IPS-18a (cell line): ENCODE data around the gene MAP3K20.
"Not testable (repeated sequence)": the region's sequence is repeated elsewhere in the genome, so short reads cannot be mapped to it uniquely, and the experiment has no call there.

Source experiments
- H3K27ac ChIP-seq: one replicate; pipeline ENCODE4 v1.5.1; 2013; ENCODE audit warnings: low read length
- H3K27me3 ChIP-seq: one replicate; pipeline ENCODE4 v1.6.1; 2013; ENCODE audit warnings: mild to moderate bottlenecking, low read length; ENCODE audit not compliant: control insufficient read depth, insufficient read depth
- H3K36me3 ChIP-seq: one replicate; pipeline ENCODE4 v1.6.1; 2013; ENCODE audit warnings: low read depth, low read length; ENCODE audit not compliant: control insufficient read depth
- H3K4me1 ChIP-seq: one replicate; pipeline ENCODE4 v1.6.1; 2013; ENCODE audit warnings: low read depth, low read length; ENCODE audit not compliant: control insufficient read depth
- H3K4me3 ChIP-seq: one replicate; pipeline ENCODE4 v1.5.1; 2013; ENCODE audit warnings: low read length
- H3K9ac ChIP-seq: one replicate; pipeline ENCODE4 v1.6.1; 2013; ENCODE audit warnings: mild to moderate bottlenecking, low read length, moderate library complexity
- H3K9me3 ChIP-seq: one replicate; pipeline ENCODE4 v1.6.1; 2013; ENCODE audit warnings: low read depth, low read length; ENCODE audit not compliant: control insufficient read depth

MAP3K20 gene

DNA sequence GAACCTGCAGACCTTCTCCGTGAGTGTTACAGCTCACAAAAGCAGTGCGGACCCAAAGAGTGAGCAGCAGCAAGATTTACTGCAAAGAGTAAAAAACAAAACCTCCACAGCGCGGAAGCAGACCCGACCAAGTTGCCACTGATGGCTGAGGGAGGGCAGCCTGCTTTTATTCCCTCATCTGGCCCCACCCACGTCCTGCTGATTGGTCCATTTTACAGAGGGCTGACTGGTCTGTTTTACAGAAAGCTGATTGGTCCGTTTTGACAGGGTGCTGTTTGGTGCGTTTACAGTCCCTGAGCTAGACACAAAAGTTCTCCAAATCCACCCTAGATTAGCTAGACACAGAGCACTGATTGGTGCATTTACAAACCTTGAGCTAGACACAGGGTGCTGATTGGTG is 206.3 kb downstream of the MAP3K20 start:
- not testable (repeated sequence) for H3K9ac ChIP-seq, H3K27ac ChIP-seq, H3K4me1 ChIP-seq, H3K4me3 ChIP-seq, H3K36me3 ChIP-seq, H3K9me3 ChIP-seq, H3K27me3 ChIP-seq

DNA sequence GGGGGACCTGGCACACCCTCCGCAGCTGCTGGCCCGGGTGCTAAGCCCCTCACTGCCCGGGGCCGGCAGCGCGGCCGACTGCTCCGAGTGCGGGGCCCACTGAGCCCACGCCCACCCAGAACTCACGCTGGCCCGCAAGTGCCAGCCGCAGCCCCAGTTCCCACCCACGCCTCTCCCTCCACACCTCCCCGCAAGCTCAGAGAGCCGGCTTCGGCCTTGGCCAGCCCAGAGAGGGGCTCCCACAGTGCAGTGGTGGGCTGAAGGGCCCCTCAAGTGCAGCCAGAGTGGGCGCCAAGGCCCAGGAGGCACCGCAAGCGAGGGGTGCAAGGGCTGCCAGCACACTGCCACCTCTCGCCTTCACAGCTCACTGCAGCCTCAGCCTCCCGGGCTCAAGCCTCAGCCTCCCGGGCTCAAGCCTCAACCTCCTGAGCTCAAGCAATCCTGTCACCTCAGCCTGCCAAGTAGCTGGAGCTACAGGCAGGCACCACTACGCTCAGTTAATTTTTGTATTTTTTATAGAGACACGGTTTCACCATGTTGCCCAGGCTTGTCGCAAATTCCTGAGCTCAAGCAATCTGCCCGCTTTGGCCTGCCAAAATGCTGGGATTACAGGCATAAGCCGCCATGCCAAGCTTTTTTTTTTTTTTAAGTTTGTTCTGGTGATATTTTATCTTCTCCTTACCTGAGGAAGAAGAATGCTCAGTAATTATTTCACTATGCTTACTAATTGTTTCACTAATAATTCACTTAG is 207.3 kb downstream of the MAP3K20 start:
- Histone ChIP-seq H3K36me3 (no peaks in the 10 kb centered on the region), H3K27ac (no peak overlapping the region), H3K9me3 (no peaks in the 10 kb centered on the region), H3K27me3 (no peaks in the 10 kb centered on the region), H3K9ac (no peak overlapping the region), H3K4me3 (no peak overlapping the region), H3K4me1 (no peaks in the 10 kb centered on the region)

DNA sequence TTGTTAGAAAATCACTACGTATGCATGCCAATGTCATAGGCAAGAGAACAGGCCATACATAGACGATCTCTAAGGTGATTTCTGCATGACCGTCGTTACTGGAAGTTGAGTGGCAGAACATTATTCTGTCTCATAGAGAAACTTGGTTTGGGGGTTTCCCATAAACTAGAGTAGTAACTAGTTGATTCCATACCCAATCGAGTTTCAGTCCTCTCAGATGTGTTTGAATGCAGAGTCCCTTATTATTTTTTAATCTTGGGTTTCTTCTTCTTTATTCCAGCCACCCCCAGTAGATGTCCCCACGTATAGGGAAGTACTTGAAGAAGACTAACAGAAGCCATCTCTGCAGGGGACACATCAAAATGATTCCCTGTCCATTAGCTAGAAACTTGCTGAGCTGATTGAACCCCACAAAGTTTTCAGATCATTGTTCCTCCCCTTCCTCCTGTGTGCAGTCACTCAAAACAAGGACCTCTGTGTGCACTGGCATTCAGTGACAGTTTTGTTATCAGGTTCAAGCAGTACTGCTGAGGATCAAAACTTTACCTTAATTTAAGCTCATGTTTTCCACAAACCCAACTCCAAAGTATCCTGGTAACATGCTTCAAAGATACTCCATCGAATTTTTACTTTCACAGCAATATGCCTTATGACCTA is 210.6 kb downstream of the MAP3K20 start:
- Histone ChIP-seq H3K36me3 (no peaks in the 10 kb centered on the region), H3K27me3 (no peaks in the 10 kb centered on the region), H3K9ac (no peak overlapping the region), H3K4me1 (no peaks in the 10 kb centered on the region), H3K9me3 (no peaks in the 10 kb centered on the region), H3K4me3 (no peak overlapping the region), H3K27ac (no peak overlapping the region)

DNA sequence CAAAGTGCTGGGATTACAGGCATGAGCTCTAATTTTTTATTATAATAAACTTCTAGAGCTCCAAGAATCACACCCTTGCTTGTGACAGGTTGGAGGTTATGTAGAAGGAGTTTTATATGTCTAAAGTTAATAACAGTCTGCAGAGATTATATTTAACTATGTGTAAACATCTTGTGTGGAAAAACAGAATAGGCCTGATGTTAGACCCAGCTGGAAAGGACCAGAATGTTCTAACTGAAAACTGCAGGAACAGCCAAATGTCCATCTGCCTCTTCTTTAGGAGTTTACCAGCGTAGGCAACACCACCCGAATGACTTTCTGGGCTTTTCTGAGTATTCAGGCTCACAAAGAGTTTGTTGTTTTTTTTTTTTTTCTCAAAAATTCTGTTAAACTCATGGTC is 211.9 kb downstream of the MAP3K20 start:
- Histone ChIP-seq H3K4me1 (no peaks in the 10 kb centered on the region), H3K36me3 (no peaks in the 10 kb centered on the region), H3K9ac (no peak overlapping the region), H3K27me3 (no peaks in the 10 kb centered on the region), H3K27ac (no peak overlapping the region), H3K4me3 (no peak overlapping the region), H3K9me3 (no peaks in the 10 kb centered on the region)

DNA sequence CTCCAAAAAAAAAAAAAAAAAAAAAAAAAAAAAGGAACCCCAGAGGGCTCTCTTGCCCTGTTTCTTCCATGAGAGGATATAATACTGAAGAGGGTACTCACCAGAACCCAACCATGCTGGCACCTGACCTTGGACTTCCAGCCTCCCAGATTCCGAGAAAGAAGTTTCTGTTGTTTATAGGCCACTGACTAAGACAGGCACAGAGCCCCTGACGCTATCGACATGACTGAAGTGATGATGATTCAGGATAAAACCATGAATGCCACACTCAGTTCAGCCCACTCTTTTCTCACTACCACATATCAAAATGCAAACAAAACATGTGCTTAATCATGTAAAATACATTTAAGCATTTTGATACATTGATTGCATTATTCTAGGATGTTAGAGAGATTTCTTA is 212.9 kb downstream of the MAP3K20 start:
- Histone ChIP-seq H3K4me1 (no peaks in the 10 kb centered on the region), H3K27me3 (no peaks in the 10 kb centered on the region), H3K36me3 (no peaks in the 10 kb centered on the region), H3K9ac (no peak overlapping the region), H3K4me3 (no peak overlapping the region), H3K9me3 (no peaks in the 10 kb centered on the region), H3K27ac (no peak overlapping the region)

DNA sequence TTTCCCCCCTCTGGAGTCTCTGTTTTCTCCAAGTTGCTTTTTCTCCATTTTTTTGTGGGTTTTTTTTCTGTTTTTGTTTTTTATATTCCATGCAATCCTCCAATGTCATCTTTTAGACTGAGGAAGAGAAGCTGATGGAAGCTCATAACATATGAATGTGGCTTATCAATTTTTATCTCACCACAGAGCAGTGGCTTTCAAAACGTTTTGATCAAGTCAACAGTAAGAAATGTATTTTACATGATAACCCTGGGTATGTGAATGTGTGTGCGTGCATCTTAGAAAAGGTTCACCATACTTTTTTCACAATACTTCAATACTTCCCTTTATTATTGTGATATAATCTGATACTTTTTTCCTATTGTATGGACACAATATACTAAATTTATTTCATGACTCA is 214.4 kb downstream of the MAP3K20 start:
- Histone ChIP-seq H3K4me3 (no peak overlapping the region), H3K36me3 (no peaks in the 10 kb centered on the region), H3K27me3 (no peaks in the 10 kb centered on the region), H3K4me1 (no peaks in the 10 kb centered on the region), H3K9me3 (no peaks in the 10 kb centered on the region), H3K27ac (no peak overlapping the region), H3K9ac (no peak overlapping the region)

DNA sequence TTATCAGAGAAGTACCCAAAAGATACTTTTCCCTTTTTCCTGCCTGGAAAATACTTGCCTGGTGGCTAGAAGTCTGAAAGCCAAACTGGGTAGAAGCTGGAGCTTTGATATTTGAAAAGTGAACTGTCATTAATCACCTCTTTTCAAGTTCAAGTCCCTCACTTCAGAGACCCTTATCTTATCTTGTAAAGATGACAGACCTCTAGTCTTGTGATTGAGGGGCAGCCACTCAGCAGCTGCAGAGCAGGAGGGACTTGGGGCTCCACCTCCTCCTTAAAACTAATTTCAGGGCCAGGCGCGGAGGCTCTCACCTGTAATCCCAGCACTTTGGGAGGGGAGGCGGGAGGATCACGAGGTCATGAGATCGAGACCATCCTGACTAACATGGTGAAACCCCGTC is 214.9 kb downstream of the MAP3K20 start:
- Histone ChIP-seq H3K27ac (no peak overlapping the region), H3K36me3 (no peaks in the 10 kb centered on the region), H3K4me3 (no peak overlapping the region), H3K9me3 (no peaks in the 10 kb centered on the region), H3K4me1 (no peaks in the 10 kb centered on the region), H3K27me3 (no peaks in the 10 kb centered on the region), H3K9ac (no peak overlapping the region)

DNA sequence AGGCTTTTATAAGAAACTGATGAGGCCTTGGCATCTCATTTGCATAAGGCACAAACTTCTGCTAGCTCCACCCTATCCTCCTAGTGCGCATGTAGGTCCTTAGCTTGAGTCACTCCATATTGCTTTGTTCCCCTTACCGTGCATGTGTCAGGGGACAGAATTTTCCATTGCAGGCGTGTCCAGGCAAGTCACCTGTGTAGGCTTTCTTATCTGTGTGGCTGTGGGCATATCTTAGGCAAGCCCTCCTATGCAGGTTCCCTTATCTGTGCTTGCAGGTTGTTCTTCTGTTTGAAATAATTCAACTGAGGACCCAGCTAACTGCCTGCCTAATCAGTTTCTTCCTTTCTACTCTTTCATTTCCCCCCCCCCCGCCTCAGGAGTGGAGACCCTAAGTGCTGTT is 215.8 kb downstream of the MAP3K20 start:
- Histone ChIP-seq H3K27me3 (no peaks in the 10 kb centered on the region), H3K27ac (no peak overlapping the region), H3K9me3 (no peaks in the 10 kb centered on the region), H3K4me3 (no peak overlapping the region), H3K9ac (no peak overlapping the region), H3K4me1 (no peaks in the 10 kb centered on the region), H3K36me3 (no peaks in the 10 kb centered on the region)

DNA sequence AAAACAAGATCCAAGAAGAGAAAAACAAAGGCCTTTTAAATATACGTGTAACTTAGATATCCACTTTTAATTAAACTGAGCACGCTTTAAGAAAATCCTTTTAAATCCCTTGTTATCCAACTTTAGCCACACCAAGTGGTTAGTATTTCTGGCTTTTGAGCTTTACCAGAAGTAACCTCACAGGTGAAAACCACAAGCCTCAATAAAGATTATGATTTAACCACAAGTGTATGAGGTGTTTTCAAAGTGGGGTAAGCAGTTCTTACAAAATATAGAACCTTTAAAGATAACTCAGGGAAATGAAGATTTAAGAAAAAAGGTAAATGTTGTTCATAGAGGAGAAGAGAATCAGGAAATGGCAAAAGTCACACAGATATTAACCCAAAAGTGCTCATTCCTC is 220.6 kb downstream of the MAP3K20 start:
- H3K9ac ChIP-seq, result no peak overlapping the region
- H3K4me1 ChIP-seq, result no peaks in the 10 kb centered on the region
- no peak overlapping the region for H3K4me3 ChIP-seq
- H3K27me3 ChIP-seq, result no peaks in the 10 kb centered on the region
- peaks cover 30% of the 10 kb centered on the region for H3K9me3 ChIP-seq
- no peaks in the 10 kb centered on the region for H3K36me3 ChIP-seq
- H3K27ac ChIP-seq, result no peak overlapping the region

DNA sequence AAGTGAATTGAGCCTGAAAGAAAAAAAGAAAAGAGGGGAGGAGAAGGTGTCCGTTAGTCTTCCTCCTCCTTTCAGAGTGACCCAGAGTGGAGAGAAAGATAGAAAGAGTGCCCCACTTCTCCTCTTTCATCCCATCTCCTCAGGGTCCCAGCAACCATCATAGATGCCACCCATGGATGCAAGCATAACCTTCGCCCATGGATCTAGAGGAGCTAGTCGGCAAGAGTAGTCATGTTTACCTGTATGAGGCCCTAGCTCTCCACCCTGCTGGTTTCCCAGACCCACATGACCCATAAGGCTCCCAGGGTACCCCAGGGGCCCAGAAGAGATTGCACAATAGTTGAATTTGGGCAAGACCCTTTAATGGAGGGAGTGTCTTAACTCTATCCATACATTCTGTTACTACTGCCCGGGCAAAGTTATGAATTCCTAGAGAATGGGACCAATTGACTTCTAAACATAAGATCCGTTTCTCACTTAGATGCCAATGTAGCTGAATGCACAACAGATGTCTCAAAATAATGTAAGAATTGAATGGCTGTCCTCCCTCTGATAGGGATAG is 223.0 kb downstream of the MAP3K20 start:
- Histone ChIP-seq H3K27me3 (no peaks in the 10 kb centered on the region), H3K27ac (no peak overlapping the region), H3K4me1 (no peaks in the 10 kb centered on the region), H3K9me3 (peaks cover 30% of the 10 kb centered on the region), H3K4me3 (no peak overlapping the region), H3K36me3 (no peaks in the 10 kb centered on the region), H3K9ac (no peak overlapping the region)

DNA sequence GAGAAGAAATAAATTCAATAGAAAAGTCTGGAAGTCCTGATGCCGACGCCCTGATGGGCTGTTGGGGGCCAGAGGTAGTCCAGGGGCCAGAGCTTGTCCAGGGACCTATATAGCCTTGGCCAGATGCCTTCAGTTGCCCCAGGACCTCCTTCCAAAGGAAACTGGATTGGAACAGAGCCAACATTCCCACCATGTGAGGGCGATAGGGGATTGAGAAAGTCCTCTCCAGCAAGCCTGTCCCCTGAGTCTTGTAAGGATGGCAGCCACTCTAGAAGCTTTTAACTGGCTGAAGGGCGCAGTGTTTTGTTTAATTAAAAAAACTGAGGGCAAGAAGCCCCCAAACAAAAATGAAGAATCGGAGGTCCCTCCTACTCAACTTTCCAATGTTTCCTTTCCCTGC is 224.1 kb downstream of the MAP3K20 start:
- Histone ChIP-seq H3K4me3 (no peak overlapping the region), H3K4me1 (no peaks in the 10 kb centered on the region), H3K9ac (no peak overlapping the region), H3K9me3 (peaks cover 30% of the 10 kb centered on the region), H3K27ac (no peak overlapping the region), H3K36me3 (no peaks in the 10 kb centered on the region), H3K27me3 (no peaks in the 10 kb centered on the region)

DNA sequence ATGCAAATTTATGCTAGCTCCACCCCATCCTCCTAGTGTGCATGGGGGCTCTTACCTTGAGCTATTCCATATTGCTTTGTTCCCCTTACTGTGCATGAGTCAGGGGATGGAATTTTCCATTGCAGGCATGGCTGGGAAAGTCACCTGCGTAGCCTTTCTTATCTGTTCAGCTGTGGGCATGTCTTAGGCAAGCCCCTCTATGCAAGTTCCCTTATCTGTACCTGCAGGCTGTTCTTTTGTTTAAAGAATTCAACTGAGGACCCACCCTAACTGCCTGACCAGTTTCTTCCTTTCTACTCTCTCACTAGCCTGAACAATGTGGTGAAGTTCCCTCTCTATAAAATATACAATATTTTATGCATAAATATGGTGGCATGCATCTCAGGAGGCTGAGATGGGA is 224.8 kb downstream of the MAP3K20 start:
- Histone ChIP-seq H3K27me3 (no peaks in the 10 kb centered on the region), H3K36me3 (no peaks in the 10 kb centered on the region), H3K9ac (no peak overlapping the region), H3K9me3 (peaks cover 30% of the 10 kb centered on the region), H3K4me3 (no peak overlapping the region), H3K27ac (no peak overlapping the region), H3K4me1 (peaks cover 4% of the 10 kb centered on the region)
